PFSK-1 (cell line): ENCODE data around the gene C7orf57.

Experiments used
- FOXP2 ChIP-seq: optimal IDR thresholded peaks from 2 replicates; pipeline ENCODE3; 2011; ENCODE audit warnings: borderline replicate concordance, control low read depth, inconsistent platforms; ENCODE audit not compliant: insufficient read depth; ENCODE audit errors: extremely low read length, extremely low read depth
- POLR2AphosphoS5 ChIP-seq: IDR thresholded peaks from 2 replicates; pipeline ENCODE4 v1.6.1; 2012; ENCODE audit warnings: low read depth, mild to moderate bottlenecking, control low read depth, low read length, moderate library complexity
- SIN3A ChIP-seq: IDR thresholded peaks from 2 replicates; pipeline ENCODE4 v1.6.1; 2012; ENCODE audit warnings: mild to moderate bottlenecking, low read length, moderate library complexity, borderline replicate concordance; ENCODE audit not compliant: insufficient read depth
- TAF1 ChIP-seq: IDR thresholded peaks from 2 replicates; pipeline ENCODE4 v1.6.1; 2012; ENCODE audit warnings: low read length, control low read depth, borderline replicate concordance; ENCODE audit not compliant: insufficient read depth
- TF ChIP-seq, protein P1 (sequence below), 2 experiments: IDR thresholded peaks; 2 replicates each; pipeline versions ENCODE4 v1.6.1 to v1.8.0; 2011 to 2012; ENCODE audit warnings: low read depth in 2 of 2, low read length in 2 of 2, control low read depth in 1 of 2, inconsistent platforms in 1 of 2, mild to moderate bottlenecking in 1 of 2, moderate library complexity in 1 of 2; ENCODE audit not compliant: insufficient read depth in 1 of 2

The C7orf57 gene

DNA sequence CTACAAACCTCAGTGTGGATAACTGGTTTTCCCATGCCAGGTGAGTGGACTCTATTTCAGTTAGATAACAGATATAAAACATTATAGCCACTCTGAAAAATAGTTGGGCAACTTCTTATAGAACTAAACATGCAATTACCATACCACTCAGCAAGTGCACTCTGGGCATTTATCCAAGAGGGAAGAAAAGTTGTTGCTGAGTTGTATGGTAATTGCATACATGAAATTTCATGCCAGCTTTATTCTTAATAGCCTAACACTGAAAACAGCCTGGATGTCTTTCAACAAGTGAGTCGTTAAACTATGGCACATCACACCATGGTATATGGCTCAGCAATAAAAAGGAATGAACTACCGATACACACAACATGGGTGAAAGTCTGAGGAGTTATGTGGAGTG is 43.1 kb downstream of the C7orf57 start:
- TF ChIP-seq, protein P1, sequence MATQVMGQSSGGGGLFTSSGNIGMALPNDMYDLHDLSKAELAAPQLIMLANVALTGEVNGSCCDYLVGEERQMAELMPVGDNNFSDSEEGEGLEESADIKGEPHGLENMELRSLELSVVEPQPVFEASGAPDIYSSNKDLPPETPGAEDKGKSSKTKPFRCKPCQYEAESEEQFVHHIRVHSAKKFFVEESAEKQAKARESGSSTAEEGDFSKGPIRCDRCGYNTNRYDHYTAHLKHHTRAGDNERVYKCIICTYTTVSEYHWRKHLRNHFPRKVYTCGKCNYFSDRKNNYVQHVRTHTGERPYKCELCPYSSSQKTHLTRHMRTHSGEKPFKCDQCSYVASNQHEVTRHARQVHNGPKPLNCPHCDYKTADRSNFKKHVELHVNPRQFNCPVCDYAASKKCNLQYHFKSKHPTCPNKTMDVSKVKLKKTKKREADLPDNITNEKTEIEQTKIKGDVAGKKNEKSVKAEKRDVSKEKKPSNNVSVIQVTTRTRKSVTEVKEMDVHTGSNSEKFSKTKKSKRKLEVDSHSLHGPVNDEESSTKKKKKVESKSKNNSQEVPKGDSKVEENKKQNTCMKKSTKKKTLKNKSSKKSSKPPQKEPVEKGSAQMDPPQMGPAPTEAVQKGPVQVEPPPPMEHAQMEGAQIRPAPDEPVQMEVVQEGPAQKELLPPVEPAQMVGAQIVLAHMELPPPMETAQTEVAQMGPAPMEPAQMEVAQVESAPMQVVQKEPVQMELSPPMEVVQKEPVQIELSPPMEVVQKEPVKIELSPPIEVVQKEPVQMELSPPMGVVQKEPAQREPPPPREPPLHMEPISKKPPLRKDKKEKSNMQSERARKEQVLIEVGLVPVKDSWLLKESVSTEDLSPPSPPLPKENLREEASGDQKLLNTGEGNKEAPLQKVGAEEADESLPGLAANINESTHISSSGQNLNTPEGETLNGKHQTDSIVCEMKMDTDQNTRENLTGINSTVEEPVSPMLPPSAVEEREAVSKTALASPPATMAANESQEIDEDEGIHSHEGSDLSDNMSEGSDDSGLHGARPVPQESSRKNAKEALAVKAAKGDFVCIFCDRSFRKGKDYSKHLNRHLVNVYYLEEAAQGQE (IDR thresholded peaks at IDR 0.05; ENCODE audit: insufficient read depth in 1 of 2, low read depth in 2 of 2, low read length in 2 of 2) = no peak
- TF ChIP-seq SIN3A = no peak
- no peak for TF ChIP-seq TAF1
- no peak for TF ChIP-seq FOXP2
- TF ChIP-seq POLR2AphosphoS5 = no peak

DNA sequence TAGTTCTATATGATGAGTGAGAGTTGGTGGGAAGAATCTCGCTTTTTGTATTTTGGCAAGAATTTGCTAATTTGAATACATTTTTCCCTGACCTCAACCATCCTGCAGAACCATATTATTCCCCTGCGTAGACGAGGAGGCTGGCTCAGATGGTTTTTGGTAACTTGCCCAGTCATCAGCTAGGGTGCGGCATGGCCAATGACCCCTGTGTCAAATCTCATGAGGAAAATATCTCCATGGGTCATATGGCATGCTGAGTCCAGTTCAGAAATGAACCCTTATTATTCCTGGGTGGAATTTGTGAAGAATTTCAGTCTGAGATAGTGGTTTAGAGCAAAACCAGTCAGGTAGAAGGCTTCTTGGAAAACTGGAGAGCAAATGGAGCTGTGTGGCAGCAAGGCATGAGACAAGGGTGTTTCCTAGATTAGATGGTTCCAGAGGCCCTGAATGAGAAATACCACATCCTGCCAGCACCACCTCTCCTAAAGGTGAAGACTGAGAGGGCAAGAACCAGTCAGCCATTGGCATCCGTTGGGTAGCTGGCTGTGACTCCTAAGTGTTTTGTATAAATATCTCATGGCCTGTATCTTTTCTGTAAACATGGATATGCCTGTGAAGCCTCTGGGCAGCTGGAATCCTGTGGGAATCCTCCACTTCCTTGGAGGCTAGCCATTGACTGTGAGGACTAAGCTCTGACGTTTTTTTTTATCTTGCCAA is 47.9 kb downstream of the C7orf57 start:
- TF ChIP-seq, protein P1 (IDR thresholded peaks at IDR 0.05; ENCODE audit: insufficient read depth in 1 of 2, low read depth in 2 of 2, low read length in 2 of 2) = no peak
- no peak for TF ChIP-seq SIN3A
- TF ChIP-seq TAF1 = no peak
- TF ChIP-seq POLR2AphosphoS5 = no peak
- TF ChIP-seq FOXP2 = no peak

DNA sequence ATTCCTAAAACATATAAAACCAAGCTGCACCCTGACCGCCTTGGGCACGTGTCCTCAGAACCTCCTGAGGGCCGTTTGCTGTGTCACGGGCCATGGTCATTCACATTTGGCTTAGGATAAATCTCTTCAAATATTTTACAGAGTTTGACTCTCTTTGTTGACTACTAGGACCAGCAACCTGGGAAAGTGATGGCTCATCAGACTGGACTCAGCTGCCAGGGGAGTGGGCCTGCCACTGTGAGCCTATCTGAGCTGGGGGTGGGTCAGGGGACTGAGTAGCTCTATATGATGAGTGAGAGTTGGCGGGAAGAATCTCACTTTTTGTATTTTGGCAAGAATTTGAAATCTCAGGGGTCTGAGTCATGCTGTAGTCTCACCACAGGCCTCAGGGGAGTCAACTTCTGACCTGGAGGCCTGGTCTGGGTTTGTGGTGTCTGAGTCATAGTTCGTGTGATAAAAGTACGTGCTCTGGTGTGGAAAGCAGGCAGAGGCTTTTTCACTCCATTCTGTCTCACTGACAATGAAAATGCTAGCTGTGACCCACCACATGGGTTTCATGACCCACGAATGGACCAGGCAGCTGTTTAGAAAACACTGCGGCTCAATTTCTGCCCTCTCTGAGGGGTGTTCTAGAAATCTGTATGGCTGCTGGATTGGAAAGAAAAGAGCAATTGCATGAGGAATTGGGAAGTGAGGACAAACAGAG is 49.5 kb downstream of the C7orf57 start:
- TF ChIP-seq, protein P1 (IDR thresholded peaks at IDR 0.05; ENCODE audit: insufficient read depth in 1 of 2, low read depth in 2 of 2, low read length in 2 of 2) = peak in 1 of 2 experiments; percentile 68; a peak in 1 of 4 replicates
- TF ChIP-seq TAF1 (no peak), FOXP2 (peak; percentile 70), SIN3A (peak; percentile 69; the same call in 1 of the 2 replicates), POLR2AphosphoS5 (peak; percentile 44; the same call in 1 of the 2 replicates)

DNA sequence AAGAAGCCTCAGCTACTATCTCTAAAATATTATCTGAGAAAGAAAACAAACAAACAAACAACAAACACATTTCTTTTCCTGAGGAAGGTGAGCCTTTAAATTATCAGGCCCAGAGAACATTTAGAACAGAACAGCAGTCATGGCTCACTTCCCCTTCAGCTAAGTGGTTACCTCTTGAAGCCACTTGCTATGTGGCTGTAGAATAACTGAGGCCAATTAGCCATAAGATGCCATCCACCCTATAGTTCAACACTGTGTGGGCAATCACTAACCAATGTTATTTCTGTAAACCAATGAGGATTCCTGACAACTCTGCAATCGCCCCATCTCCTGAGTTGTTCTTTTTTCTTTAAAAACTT is 50.1 kb downstream of the C7orf57 start:
- TF ChIP-seq, protein P1 (IDR thresholded peaks at IDR 0.05; ENCODE audit: insufficient read depth in 1 of 2, low read depth in 2 of 2, low read length in 2 of 2) = no peak
- no peak for TF ChIP-seq SIN3A
- TF ChIP-seq POLR2AphosphoS5 = no peak
- no peak for TF ChIP-seq FOXP2
- no peak for TF ChIP-seq TAF1
